SJSA1 (cell line): ENCODE data around the gene PGM2L1. TPM values are rescaled to one million over a fixed set of nuclear protein-coding genes. Genes with fewer than 3 reads are reported as not detected.

Experiments
- DNase-seq, 2 experiments: peaks; one replicate each; pipeline ENCODE4 v3.0.0-alpha.2; 2015 to 2020; ENCODE audit warnings: low spot score in 2 of 2, low read depth in 1 of 2
- H3K27ac ChIP-seq: fragments of 250-450 bp; sonication (Bioruptor Pico); 2 replicates; pipeline ENCODE4 v1.5.1; 2020; ENCODE audit warnings: mild to moderate bottlenecking, moderate library complexity
- H3K27me3 ChIP-seq: fragments of 250-450 bp; sonication (Bioruptor Pico); replicated peaks from 2 replicates; pipeline ENCODE4 v1.5.1; 2020; ENCODE audit warnings: mild to moderate bottlenecking, moderate library complexity
- H3K36me3 ChIP-seq: fragments of 250-450 bp; sonication (Bioruptor Pico); 2 replicates; pipeline ENCODE4 v1.5.1; 2020; ENCODE audit warnings: mild to moderate bottlenecking
- H3K4me1 ChIP-seq: fragments of 250-450 bp; sonication (Bioruptor Pico); replicated peaks from 2 replicates; pipeline ENCODE4 v1.6.1; 2021; ENCODE audit warnings: mild to moderate bottlenecking
- H3K4me3 ChIP-seq: fragments of 250-450 bp; sonication (Bioruptor Pico); 2 replicates; pipeline ENCODE4 v1.5.1; 2020; ENCODE audit warnings: mild to moderate bottlenecking
- H3K9me3 ChIP-seq: fragments of 250-450 bp; sonication (Bioruptor Pico); replicated peaks from 2 replicates; pipeline ENCODE4 v1.5.1; 2020; ENCODE audit warnings: mild to moderate bottlenecking
- total RNA-seq: library from RNA; depleted of rRNA; stranded (reverse); fragments of >200 nt; shearing (Covaris generic); gene quantifications from 2 replicates; pipeline ENCODE4 v1.2.3, GENCODE V29; 2014; rRNA removed

PGM2L1 gene
- 2.0 and 2.7 TPM in 2 replicates for total RNA-seq

DNA sequence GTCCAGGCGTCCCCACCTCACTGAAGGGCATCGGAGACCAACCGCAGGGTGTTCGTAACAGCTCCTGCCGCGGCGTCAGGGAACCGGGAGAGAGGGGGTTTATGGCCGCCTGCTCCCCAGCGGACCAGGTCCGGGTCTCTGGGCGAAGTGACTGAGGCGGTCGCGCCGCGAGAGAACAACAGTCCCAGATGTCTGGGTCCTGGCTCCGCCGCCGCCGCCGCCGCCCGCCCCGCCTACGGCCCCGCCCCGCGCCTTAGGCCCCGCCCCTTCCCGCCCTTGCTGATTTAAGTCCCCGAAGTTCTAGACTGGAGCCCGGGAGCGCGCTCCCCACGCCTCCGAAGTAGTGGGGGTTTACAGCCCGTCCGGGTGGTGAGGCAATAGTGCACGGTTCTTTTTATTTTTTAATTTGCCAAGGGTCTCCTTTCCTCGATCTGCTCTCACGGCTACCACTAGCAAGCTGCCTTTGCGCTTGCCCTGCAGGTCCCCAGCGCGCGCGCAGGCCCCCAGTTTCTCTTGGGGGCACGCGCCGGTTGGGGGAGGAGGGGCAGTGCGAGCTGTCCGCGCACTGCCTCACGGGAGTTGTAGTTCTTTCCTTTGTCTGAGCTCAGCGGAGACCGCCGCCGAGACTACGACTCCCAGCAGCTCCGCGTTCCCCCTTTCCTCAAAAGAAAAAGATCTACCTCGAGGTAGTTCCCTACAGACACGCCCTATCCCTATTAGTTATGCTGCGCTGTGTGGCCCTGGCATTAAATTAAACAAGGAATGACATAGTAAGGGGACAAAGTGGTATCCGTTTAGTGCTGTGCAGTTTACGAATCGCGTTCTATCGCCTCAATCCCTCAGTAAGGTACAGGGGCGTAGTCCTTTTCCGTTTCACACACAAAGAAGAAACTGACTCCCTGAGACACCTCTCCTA lies at the start of gene PGM2L1:
TSS of gene PGM2L1 (minus strand) at position 190 of the 916 bp plus-strand sequence. CDS start 272 bp downstream, outside the sequence.
- no peaks in the 10 kb centered on the region for H3K36me3 ChIP-seq
- H3K9me3 ChIP-seq, result no peaks in the 10 kb centered on the region
- peak; percentile 87 to 95 for DNase-seq
- H3K4me1 ChIP-seq, result peaks cover 4% of the 10 kb centered on the region; the same call in 1 of the 2 replicates
- no peaks in the 10 kb centered on the region for H3K27me3 ChIP-seq
- peak within 1 kb of the TSS; percentile 73 for H3K4me3 ChIP-seq
- peak within 1 kb of the TSS; percentile 65 for H3K27ac ChIP-seq

DNA sequence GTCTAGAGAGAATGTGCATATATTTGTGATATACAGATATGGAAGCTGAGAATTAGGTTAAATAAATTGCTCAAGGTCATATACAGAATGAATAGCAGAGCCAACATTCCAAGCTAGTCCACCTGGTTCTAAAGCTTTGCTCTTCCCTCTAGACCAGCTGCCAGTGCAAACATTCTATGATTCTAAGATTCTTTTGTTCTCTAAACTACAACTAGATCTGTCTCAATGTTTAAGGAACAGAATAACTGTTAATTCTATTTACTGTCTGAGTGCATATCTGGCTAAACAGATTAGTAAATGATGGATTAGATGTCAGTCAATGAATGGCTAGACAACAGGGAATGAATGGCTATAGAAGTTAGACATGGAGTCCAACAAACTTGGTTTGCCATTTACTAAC lies 49.5 kb upstream of the PGM2L1 start:
- DNase-seq, result no peak
- Histone ChIP-seq H3K4me3 (no peak overlapping the region), H3K27ac (no peak overlapping the region), H3K4me1 (no peaks in the 10 kb centered on the region), H3K9me3 (no peaks in the 10 kb centered on the region), H3K27me3 (no peaks in the 10 kb centered on the region), H3K36me3 (no peaks in the 10 kb centered on the region)

DNA sequence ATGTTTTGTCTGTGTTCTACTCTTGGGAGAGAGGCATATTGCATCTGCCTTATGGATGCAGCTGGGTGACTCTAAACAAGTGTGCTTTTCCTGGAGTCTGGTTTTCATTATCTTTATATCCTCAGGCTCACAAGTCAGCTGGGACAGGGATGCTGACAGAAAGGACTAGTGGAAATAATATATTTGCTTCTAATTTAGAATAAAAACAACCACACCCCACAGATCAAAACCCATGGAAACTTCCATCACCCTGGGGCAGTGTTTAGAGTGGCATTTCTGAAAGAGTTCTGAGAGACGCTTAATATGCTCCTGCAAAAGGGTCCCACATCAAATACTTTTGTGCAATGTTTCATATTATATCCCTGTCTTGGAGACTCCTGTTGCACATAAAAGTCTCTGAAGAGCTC lies 48.3 kb upstream of the PGM2L1 start:
- DNase-seq, result no peak
- no peaks in the 10 kb centered on the region for H3K4me1 ChIP-seq
- no peak overlapping the region for H3K4me3 ChIP-seq
- no peaks in the 10 kb centered on the region for H3K27me3 ChIP-seq
- H3K36me3 ChIP-seq, result no peaks in the 10 kb centered on the region
- H3K27ac ChIP-seq, result no peak overlapping the region
- H3K9me3 ChIP-seq, result no peaks in the 10 kb centered on the region

DNA sequence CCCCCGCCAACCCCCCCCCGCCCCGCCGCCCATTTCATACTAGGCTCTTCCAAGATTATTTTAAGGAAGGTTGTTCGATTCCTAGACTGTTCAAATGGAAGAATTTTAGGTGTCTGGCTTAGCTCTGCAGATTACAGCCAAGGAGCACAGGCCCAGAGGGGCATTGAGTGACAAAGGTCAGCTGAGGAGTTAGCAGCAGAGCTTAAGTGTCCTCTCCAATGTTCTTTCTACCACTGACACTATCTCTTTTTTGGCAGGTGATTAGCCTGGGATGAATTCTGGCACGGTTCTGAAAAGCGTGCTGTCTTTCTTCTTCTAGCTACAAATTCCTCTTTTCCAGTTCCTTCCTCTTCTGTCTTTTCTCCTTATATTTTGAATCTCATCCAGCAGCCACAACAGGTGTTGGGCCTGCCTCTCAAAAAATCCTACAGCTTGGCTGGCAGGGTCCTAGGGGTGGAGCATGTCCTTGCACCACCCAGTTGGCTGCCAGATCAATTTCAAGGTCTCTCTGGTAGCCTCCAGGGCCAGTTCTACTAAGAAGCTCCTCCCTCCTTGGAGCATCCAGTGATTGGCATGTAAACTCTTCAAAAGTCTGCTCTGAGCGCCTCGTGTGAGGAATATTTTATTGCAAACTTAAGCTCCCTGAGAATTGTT lies 46.1 kb upstream of the PGM2L1 start:
- Histone ChIP-seq H3K27me3 (no peaks in the 10 kb centered on the region), H3K4me1 (no peaks in the 10 kb centered on the region), H3K4me3 (no peak overlapping the region), H3K9me3 (no peaks in the 10 kb centered on the region), H3K36me3 (no peaks in the 10 kb centered on the region), H3K27ac (no peak overlapping the region)
- DNase-seq, result no peak

DNA sequence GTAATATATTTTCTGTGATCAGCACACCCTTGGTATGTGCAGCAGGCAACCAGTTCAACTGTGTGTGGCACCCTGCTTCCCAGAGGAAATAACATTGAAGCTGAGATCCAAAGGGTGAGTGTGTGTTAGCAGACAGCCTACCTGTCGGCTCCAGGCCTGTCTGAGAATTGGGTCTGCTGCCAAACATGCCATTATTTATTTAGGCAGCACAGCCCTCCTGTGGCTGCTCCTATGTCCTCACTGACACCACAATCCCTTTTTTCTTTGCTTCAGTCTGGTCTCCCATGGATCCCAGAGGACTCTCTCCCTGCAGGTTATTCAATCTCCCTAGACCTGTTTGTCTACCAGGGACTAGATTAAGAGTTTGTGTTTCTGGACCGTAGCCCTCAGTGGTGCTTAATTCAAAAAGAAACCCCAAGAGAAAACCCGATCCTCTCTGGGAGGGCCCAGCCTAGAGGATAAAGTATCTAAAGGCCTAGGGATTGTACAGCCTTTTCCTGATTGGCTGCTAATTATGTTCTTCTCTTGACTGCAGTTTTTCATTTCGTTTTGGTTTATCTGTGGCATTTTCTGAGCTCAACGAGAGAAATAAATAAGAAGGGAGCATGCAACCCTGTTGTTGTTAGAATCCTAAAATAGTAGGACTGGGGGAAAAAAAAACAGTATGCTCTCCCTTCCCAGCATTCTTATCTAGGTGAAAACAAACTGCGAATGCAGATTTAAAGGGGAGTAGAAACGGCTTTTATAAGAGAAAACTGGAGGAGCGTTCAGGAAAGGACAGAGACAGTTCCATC lies 45.0 kb upstream of the PGM2L1 start:
- H3K27ac ChIP-seq, result no peak overlapping the region
- no peak for DNase-seq
- no peaks in the 10 kb centered on the region for H3K9me3 ChIP-seq
- H3K4me3 ChIP-seq, result no peak overlapping the region
- no peaks in the 10 kb centered on the region for H3K36me3 ChIP-seq
- no peaks in the 10 kb centered on the region for H3K4me1 ChIP-seq
- no peaks in the 10 kb centered on the region for H3K27me3 ChIP-seq

DNA sequence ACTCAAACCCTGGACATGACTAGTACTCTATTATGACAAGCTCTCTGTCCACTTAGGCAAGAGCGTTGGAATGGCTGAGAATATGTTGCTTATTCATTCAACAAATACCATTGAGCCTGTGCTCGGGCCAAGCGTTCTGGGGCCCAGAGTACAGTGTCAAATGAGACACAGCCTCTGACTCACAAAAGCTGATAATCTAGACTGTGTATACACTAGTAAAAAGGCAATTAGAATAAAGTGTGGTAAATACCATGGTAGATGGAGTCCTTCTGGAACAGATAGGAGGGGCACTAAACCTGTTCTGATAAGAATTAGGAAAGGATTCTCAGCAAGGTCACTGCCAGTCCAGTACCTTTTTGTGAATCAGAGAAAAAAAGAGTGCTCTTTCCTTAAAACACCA lies 44.4 kb upstream of the PGM2L1 start:
- Histone ChIP-seq H3K4me3 (no peak overlapping the region), H3K27ac (no peak overlapping the region), H3K9me3 (no peaks in the 10 kb centered on the region), H3K27me3 (no peaks in the 10 kb centered on the region), H3K4me1 (no peaks in the 10 kb centered on the region), H3K36me3 (no peaks in the 10 kb centered on the region)
- DNase-seq, result no peak

DNA sequence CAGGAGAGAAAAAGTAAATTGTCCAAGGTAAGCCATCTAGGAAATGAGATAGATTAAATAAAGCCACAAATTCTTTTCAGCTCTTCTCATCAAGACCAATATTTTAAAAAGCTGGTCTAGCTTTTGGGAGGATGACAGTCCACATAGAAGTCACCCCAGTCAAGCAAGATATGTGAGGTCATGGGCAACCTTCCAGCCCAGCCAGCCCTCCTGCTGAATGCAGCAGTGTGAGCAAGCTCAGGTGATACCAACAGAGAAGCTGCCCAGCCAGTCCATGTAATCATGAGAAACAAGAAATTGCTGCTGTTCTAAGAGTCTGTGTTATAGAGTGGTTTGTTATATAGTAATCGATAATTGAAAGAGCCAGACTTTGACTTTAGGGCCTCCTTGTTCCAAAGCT lies 40.4 kb upstream of the PGM2L1 start:
- Histone ChIP-seq H3K27ac (no peak overlapping the region), H3K4me1 (0 out of 2 replicates have a peak, but pooled peaks cover 3% of the 10 kb centered on the region), H3K9me3 (no peaks in the 10 kb centered on the region), H3K36me3 (no peaks in the 10 kb centered on the region), H3K4me3 (no peak overlapping the region), H3K27me3 (no peaks in the 10 kb centered on the region)
- DNase-seq, result no peak

DNA sequence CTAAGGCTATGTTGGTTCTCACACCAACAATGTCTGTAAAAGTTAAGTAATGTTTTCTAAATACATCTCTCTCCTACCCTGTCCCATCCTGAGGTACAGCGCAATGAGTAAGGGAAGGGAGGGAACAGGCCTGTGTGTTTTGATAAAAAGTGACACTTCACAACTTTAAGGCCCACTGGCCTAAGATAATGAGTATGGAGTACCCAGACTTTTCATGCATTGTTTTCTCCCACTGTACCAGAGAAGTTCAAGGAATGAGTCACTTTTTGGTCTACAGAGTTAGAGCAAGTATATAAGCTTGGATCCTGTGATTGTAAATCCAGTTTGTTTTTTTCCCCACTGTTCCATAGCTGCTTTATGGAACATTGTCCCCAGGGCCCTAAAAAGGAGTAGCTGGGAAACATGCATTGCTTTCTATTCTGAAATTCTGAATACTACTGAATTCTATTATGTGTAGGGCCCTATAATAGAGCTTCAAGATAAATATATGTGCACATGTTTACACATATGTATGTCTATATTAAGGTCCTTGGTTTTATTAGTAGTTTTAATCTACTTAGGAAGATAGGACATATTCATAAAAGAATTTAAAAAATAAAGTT lies 39.3 kb upstream of the PGM2L1 start:
- Histone ChIP-seq H3K4me3 (no peak overlapping the region), H3K4me1 (0 out of 2 replicates have a peak, but pooled peaks cover 3% of the 10 kb centered on the region), H3K9me3 (no peaks in the 10 kb centered on the region), H3K36me3 (no peaks in the 10 kb centered on the region), H3K27ac (no peak overlapping the region), H3K27me3 (no peaks in the 10 kb centered on the region)
- DNase-seq, result peak in 1 of 2 experiments; percentile 7

DNA sequence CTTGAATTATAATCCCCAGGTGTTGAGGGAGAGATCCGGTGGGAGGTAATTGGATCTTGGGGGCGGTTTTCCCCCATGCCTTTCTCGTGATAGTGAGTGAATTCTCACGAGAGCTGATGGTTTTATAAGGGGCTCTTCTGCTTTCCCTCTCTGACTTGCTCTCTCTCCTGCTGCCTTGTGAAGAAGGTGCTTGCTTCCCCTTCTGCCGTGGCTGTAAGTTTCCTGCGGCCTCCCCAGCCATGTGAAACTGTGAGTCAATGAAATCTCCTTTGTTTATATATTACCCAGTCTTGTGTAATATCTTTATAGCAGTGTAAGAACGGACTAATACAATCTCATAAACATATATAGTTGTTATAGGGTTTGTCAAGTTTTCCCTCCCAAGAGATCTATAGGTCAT lies 36.3 kb upstream of the PGM2L1 start:
- H3K27ac ChIP-seq, result no peak overlapping the region
- no peaks in the 10 kb centered on the region for H3K9me3 ChIP-seq
- H3K27me3 ChIP-seq, result no peaks in the 10 kb centered on the region
- no peak overlapping the region for H3K4me3 ChIP-seq
- H3K4me1 ChIP-seq, result 0 out of 2 replicates have a peak, but pooled peaks cover 3% of the 10 kb centered on the region
- no peak for DNase-seq
- no peaks in the 10 kb centered on the region for H3K36me3 ChIP-seq

DNA sequence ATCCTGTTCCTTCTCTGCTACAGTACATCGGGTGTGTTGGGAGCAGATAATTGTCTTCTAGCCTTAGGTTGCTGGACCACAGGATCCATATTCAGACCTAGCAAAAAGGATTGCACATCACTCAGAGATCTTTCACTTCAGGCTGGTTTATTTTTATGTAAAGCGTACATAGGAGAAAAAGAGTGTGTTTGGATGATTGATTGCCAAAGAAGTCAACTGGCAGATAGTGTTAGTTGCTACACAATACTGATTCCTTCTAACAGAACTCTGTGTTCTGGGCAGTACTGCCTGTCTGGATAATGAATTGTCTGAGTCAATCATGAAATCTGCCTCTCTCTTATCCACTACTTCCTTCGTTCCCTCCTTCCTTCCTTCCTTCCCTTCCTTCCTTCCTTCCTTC lies 31.0 kb upstream of the PGM2L1 start:
- Histone ChIP-seq H3K4me1 (no peaks in the 10 kb centered on the region), H3K9me3 (no peaks in the 10 kb centered on the region), H3K27me3 (no peaks in the 10 kb centered on the region), H3K36me3 (no peaks in the 10 kb centered on the region), H3K27ac (no peak overlapping the region), H3K4me3 (no peak overlapping the region)
- DNase-seq, result no peak

DNA sequence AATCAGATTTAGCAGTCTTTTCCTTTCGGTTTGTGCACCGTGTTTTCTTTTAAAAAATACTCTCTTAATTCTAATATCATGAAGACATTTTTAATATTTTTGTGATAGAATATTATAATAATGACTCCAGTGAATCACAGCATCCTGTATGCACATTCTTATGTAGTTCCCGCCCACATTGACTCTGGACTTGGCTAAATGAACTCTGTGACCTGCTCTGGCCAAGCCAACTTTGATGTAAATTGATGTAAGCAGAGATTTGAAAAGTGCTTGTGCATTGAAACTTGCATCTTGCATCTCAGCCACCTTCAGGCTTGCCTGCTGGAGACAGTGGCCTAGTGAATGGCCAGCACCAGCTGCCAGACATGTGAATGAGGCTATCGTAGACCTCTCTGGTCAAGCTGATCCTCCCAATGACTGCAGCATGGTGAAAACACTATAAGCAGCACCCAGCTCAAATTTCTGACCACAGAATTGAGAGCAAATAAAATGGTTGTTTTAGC lies 29.2 kb upstream of the PGM2L1 start:
- Histone ChIP-seq H3K27ac (no peak overlapping the region), H3K4me3 (no peak overlapping the region), H3K27me3 (no peaks in the 10 kb centered on the region), H3K36me3 (no peaks in the 10 kb centered on the region), H3K4me1 (no peaks in the 10 kb centered on the region), H3K9me3 (no peaks in the 10 kb centered on the region)
- DNase-seq, result no peak

DNA sequence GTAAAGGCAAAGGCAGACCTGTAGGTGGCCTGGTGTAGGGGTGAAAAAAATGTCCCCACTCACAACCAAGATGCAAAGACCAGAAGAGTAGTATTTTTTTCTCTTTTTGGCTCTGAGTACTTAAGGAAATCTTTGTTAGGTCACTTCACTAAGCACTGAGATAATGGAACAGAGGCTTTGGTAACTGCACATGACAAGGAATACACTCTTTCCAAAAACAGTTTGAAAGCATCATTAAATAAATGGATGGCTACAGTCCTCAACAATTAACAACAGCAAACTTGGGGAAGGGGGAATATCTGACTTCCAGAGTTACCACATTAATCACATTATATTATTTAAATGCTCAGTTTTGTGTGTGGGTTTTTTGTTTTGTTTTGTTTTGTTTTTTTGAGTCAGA lies 26.9 kb upstream of the PGM2L1 start:
- H3K27ac ChIP-seq, result no peak overlapping the region
- no peaks in the 10 kb centered on the region for H3K36me3 ChIP-seq
- no peak overlapping the region for H3K4me3 ChIP-seq
- H3K9me3 ChIP-seq, result no peaks in the 10 kb centered on the region
- H3K4me1 ChIP-seq, result no peaks in the 10 kb centered on the region
- H3K27me3 ChIP-seq, result no peaks in the 10 kb centered on the region
- no peak for DNase-seq

DNA sequence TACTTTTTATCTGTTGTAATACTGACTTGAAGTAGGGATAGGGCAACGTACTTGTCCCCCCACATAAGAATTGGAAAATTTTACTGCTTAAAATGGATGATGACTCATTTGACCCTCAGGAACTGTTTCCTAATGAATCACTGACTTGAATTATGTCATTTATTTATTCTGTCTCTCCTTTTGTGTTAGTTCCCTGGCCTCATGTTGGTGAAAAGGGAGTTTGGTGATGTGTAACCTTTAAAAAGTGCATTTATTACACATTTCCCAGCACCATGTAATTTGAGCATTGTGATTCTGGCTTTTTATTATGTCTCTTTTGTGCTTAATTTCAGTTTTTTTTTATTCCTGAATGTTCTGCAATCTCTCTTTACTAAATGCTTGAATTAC lies 20.3 kb upstream of the PGM2L1 start:
- peaks cover 19% of the 10 kb centered on the region for H3K4me1 ChIP-seq
- H3K27me3 ChIP-seq, result no peaks in the 10 kb centered on the region
- peak in 1 of 2 experiments; percentile 64 for DNase-seq
- H3K4me3 ChIP-seq, result no peak overlapping the region
- no peaks in the 10 kb centered on the region for H3K36me3 ChIP-seq
- peak overlapping the region; percentile 57 for H3K27ac ChIP-seq
- H3K9me3 ChIP-seq, result no peaks in the 10 kb centered on the region
